ENCODE measurements around the gene SAMD14.

Gene SAMD14

DNA sequence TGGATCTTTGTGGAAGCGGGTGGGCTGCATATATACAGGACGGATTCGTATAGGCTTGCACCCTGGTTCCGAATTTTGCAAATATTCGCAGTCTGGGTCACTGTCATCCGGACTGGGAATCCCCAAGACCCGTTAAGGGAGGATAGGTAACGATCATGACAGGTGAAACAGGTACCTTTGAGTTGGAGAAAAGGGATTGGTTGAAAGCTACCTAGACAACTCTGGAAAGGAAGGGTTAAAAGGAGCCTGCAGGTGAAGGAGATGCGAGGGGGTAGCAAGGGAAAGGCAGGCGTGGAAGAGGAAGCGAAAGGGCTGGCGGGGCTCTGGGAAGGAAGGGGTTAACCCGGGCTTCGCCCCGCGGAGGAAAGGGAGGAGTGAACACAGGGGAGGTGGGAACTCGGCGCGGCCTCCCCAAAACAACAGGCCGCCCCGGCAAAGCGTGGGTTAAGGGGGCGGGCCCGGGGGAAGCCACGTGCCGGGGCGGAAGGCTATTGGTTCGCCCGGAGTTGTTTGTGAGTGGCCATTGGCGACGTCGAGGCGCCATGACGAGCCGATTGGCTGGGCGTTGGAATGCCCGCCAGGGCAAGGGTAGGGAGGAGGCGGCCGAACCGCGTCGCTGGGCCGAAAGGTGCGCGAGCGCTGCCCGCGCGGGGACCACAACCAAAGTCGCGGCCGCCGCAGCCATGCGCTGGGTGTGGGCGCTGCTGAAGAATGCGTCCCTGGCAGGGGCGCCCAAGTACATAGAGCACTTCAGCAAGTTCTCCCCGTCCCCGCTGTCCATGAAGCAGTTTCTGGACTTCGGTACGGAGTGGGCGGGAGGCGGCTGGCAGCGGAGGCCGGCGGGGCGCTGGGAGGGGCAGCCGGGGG is 35.0 kb downstream of the SAMD14 start, which contains the start of gene PDK2:
PDK2 (plus strand) TSS at position 599 of the 867 bp plus-strand sequence; CDS start at position 684, 85 bp downstream.
- peak; percentile 95 for DNase-seq

DNA sequence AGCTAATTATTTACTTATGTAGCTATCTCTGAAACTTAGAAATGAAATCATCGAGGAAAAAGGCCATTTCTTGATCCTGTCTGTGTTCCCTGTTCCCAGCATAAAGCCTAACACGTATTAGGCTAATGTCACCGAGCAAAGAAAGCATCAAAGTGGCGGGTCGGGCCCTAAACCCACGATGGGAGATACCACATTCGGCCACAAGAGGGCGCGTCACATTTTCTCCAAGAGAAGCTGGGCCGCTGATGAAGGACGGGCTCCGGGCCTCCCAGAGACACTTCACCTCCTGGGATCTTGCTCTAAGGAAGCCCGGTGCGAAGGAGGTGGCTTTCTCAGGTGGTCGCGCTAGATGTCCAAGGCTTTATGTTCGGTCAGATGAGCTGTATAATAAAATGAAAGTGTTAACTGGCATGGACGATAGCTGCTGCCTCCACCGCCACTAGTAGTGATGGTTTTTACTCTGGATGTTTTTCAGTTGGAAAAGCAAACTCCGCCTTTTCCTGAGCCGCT is 35.7 kb downstream of the SAMD14 start:
- peak; percentile 84 to 93 for DNase-seq

DNA sequence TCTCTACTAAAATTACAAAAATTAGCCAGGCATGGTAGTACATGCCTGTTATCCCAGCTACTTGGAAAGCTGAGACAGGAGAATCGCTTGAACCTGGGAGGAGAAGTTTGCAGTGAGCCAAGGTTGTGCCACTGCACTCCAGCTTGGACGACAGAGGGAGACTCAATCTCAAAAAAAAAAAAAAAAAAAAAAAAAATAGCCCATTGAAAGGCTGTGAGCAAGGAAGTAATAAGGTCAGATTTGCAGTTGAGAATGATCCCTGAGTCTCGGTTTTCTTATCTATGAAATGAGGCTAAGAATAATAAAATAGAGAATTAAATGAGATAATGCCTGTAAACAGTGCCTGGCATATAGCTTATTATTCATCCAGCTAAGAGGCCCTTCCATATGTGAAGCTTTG is 36.2 kb downstream of the SAMD14 start:
- no peak for DNase-seq

DNA sequence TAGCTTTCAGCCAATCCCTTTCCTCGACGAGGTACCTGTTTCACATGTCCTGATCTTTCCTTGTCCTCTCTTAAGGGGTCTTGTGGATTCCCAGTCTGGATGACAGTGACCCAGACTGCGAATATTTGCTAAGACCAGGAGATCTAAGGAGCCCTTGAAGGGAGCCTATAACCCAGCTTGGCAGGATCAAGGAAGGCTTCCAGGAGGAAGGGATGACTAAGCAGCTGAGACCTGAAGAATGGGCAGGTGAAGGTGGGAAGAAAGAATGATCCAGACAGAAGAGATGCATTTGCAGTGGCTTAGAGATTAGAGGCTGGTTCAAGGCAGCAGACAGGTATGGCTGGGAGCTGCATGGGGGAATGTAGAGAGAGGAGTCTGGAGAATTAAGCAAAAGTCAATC is 36.7 kb downstream of the SAMD14 start:
- DNase-seq: no peak

DNA sequence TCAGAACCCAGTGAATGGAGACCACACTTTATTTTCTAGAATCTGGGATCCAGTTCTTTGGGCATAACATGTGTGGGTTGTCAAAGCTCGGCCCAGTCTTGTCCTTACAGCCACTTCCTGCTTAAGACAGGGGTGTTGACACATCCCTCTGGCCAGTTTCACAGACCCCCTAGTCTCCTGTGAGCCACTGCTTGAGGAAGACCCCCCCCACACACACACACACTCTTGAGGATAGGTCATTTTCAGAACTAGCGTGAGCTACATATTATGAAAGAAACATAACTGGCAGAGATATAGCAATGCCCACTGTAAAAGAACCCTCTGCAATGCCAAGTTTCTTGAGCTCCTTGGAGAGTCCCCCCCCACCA is 38.1 kb downstream of the SAMD14 start:
- no peak for DNase-seq

DNA sequence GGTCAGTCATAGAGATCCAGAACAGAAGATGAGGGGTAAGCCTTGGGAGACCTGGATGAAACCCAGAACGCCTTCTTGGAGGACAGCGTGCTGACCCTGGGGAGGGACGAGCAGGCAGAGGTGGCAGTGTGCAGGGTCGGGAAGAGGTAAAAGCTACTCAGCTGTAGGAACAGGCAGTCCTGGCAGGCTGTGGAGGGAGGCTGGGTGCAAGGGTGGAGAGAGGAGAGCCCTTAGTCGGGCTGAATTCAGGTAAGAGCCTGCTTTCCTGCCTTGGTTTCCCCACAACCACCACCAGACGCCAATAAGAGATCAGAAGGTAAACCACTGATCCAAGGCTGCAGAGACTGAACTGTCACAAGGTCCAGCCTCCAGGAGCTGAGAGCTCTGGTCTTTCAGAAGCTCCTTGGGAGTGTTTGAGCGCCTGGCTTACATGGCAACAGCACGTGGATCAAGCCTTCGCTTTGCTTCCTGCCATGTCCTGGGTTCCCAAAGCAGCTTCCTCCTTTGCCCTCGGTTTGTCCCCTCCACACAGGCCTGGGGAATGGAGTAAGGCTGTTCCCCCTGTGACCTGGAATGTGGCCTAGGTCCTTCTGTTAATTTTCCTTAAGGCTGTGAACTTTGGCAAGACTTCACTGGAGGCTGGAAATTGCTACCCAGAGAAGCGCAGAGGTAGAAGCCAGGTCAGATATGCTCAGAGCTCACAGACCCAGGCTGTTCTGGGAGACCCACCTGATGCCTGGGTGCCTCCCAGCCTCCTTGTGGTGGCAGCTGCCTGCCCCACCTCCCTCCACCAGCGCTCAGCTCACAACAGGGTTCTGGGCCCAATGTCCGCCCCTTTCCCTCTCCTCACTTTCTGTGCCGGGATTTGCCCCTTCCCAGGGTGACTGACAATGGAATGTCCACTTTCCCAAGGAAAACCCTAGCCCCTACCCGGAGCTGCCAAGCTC is 38.7 kb downstream of the SAMD14 start:
- DNase-seq: no peak

DNA sequence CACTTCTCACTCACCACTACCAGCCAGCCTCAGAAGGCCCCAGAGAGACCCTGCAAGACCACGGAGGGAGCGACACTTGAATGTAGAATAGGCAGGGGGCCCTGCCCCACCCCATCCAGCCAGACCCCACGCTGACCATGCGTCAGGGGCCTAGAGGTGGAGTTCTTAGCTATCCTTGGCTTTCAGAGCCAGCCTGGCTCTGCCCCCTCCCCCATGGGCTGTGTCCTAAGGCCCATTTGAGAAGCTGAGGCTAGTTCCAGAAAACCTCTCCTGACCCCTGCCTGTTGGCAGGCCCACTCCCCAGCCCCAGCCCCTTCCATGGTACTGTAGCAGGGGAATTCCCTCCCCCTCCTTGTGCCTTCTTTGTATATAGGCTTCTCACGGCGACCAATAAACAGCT is 39.9 kb downstream of the SAMD14 start:
- DNase-seq: no peak

DNA sequence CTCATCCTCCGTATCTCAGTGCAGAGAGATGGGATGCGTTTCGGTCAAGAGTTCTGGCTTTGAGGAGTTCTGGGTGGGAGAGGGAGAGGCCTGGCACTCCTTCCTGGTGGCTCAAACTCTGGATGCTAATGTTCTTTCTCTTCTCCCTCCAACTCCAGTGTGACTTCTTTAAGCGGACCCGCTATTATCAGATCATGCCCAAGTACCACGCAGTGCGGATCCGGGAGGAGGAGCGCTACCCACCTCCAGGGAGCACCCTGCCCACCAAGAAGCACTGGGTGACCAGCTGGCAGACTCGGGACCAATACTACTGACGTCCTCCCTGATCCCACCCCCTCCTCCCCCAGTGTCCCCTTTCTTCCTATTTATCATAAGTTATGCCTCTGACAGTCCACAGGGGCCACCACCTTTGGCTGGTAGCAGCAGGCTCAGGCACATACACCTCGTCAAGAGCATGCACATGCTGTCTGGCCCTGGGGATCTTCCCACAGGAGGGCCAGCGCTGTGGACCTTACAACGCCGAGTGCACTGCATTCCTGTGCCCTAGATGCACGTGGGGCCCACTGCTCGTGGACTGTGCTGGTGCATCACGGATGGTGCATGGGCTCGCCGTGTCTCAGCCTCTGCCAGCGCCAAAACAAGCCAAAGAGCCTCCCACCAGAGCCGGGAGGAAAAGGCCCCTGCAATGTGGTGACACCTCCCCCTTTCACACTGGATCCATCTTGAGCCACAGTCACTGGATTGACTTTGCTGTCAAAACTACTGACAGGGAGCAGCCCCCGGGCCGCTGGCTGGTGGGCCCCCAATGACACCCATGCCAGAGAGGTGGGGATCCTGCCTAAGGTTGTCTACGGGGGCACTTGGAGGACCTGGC is 40.8 kb downstream of the SAMD14 start:
- DNase-seq: no peak

DNA sequence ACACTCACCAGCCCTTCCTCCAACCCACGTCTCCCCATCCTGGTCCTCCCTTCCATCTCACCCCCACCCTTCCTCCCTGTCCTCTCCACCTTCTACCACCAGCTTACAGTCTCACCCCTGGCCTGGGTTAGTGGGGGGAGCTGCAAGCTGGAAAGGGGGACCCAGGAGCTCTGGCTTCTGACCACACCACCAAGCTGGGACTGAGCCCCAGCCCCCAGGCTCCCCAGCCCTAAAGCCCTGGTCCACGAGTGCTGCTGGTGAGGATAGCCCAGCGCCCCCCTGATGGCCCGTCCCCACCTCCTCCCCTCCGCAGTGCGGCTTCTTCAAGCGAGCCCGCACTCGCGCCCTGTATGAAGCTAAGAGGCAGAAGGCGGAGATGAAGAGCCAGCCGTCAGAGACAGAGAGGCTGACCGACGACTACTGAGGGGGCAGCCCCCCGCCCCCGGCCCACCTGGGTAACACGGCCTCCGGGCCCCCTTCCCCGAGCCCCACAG is 42.0 kb downstream of the SAMD14 start:
- no peak for DNase-seq

DNA sequence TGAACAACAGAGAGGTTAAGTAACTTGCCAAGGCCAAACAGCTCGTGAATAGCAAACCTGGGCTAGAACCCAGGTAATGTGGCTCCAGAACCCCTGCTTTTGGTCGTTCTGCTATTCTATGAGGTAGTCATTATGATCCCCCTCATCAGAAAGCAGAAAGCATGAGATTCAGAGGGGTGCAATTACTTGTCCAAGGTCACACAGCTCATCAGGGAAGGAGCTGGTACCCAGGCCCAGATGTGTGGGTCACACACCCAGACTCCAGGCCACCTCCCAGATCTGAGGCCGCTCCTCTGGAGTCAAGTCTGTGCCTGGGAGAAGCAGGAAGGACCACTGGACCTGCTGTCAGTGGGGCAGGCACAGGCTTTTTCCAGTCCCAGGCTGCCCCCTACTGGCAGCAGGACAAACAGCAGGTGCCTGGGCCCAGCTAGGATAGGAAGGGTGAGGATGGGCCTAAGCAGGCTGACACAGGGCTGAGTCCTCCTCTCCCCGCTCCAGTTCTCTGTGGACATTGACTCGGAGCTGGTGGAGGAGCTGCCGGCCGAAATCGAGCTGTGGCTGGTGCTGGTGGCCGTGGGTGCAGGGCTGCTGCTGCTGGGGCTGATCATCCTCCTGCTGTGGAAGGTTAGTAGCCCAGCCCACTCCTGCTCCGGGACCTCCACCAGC is 42.6 kb downstream of the SAMD14 start:
- peak; percentile 65 to 80 for DNase-seq

DNA sequence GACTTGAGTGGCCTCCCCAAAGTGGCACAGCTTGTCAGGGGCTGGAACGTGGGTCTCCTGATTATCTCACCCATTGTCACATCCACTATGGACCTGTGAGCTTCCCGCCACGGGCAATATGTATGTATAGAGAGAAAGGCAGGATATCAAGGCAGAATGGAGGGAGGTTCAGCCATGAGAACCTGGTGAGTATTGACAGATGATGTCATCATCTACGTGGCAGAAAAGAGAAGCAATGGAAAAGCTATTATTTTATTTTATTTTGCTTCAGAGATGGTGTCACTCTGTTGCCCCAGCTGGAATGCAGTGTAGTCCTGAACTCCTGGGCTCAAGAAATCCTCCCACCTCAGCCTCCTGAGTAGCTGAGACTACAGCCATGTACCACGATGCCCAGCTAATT is 48.2 kb downstream of the SAMD14 start:
- DNase-seq: no peak

DNA sequence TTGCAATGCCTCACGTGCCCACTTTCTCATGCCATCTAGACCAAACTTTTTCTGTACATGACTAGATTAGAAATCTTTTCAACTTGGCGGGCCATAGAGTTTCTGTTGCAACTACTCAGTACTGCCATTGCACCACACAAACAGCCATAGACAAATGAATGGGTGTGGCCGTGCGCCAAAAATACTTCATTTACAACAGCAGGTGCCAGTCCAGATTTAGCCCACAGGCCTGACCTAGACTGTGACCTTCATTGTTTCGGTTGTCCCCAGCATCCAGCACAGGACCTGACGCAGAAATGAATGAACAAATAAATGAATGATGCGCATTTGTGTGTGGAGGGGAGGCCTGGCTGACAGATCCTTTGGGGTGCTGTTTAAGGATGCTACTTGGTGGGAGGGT is 49.1 kb downstream of the SAMD14 start:
- no peak for DNase-seq

DNA sequence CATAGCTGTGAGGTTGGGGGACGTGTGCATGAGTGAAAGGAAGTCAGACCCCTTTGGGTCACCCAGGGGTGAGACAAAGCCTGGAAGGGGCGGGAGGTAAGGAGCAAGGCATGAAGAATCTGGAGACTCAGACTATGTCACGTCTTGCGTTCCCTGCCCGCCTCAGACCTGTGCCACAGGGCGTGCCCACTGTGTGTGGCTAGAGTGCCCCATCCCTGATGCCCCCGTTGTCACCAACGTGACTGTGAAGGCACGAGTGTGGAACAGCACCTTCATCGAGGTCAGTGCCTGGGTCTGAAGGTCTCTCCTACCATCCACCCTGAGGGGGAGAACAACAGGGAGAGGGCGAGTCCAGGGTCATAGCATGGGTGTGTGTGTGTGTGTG is 49.9 kb downstream of the SAMD14 start:
- no peak for DNase-seq

DNA sequence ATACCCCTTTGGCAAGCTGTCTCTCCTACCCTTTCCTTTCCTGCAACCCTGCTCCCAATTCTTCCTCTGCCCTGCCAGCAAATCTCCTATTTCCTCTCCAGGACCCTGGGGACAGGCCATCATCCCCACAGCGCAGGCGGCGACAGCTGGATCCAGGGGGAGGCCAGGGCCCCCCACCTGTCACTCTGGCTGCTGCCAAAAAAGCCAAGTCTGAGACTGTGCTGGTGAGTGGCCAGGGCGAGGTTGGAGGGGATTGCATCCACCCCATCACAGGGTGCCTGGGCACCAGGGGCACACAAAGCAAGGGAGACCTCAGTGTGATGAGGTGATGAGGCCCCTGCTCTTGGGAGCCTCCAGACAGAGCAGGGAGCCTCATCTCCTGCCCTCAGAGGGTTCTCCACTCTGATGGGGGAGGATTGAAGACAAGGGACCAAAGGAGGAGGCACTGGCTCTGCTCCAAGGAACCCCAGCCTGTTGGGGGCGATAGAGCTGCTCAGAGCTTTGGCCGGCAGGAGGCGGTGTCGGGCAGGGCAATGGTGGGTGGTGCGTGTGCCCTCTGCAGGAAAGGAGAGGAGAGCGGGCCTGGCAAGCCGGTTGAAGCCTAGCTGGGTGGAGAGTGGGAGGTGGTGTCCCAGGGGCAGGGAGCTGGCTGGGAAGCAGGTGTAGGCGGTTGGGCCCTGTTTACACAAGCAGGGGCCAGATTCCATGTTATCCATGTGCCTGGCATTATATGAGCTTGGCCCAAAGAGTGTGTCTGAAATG is 50.4 kb downstream of the SAMD14 start:
- no peak for DNase-seq

DNA sequence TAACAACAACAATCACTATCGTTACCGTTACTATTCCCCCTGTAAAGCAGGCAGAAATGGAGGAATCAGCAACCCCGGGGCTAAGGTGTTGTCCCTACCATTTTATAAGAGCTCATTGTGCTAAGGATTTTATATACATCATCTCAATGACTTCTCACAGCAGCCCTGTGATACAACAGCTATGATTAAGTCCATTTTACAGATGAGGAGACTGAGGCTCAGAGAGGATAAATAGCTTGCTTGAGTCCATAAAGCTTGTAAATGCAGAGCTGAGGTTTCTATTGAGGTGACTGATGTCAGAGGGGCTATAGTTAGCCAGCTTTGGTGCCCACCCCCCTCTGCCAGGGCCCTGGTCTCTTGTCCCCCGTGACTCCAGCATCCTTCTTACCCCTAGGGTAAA is 51.5 kb downstream of the SAMD14 start:
- no peak for DNase-seq

DNA sequence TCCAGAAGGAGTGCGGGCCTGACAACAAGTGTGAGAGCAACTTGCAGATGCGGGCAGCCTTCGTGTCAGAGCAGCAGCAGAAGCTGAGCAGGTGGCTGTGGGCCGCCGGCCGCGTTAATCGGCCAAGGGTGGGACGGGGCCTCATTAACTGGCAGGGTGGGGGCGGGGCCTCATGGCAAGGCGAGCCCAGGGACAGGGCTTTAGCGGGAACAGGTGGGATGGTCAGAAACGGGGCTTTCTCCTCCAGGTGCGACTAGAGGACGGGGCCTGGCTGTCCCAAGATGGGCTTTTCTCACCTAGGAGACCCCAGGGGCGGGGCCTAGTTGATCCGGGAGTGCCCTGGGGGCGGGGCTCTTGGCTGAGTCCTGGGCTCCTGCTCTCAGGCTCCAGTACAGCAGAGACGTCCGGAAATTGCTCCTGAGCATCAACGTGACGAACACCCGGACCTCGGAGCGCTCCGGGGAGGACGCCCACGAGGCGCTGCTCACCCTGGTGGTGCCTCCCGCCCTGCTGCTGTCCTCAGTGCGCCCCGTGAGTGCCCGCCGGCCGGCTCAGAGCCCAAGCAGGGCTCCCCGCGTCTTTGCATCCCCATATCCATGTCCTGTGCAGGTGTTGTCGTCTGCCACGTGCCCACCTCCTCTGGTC is 53.2 kb downstream of the SAMD14 start:
- DNase-seq: no peak

DNA sequence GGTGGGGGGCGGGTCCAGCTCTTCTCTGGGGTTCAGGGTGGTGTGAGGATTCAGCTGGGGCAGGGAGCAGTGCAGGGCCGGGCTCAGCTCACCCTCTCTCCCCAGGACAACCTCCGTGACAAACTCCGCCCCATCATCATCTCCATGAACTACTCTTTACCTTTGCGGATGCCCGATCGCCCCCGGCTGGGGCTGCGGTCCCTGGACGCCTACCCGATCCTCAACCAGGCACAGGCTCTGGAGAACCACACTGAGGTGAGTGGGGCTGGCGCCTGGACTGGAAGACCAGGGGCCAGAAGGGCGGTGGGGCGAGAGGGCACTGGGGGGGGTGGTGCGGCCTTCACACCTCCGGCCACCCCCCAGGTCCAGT is 53.8 kb downstream of the SAMD14 start:
- no peak for DNase-seq

DNA sequence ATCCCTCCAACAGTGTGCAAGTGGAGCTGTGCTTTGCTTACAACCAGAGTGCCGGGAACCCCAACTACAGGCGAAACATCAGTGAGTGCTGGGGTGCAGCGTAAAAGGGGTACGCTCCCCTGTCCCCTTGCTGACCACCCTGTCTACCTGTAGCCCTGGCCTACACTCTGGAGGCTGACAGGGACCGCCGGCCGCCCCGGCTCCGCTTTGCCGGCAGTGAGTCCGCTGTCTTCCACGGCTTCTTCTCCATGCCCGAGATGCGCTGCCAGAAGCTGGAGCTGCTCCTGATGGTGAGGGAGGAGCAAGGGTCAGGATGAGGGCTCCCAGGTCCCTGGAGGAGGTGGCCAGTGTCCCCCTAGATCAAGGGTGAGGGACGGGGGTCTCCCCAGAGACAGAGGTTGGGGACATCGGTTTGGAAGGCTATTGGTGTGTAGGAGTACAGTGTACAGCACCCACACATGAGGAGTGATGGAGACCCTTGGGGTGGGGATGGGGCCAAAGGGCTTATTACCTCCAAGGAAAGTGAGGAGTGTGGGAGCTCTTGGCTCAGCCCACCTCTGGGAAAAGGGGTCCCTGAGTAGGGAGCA is 54.4 kb downstream of the SAMD14 start:
- no peak for DNase-seq

DNA sequence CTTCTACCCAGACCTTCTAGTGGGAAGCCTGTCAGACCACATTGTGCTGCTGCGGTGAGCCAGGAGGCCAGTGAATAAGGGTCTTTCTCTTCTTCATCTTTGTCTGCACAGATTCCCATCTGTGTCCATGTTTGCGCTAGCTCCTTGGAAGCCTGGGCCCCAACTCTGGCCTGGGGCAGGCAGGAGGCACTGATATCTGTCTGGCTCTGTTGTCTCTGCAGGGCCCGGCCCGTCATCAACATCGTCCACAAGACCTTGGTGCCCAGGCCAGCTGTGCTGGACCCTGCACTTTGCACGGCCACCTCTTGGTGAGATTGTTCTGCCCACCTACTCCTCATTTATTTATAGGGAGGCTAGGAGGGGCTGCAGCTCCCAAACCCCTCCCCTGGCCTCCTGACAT is 55.7 kb downstream of the SAMD14 start:
- no peak for DNase-seq

DNA sequence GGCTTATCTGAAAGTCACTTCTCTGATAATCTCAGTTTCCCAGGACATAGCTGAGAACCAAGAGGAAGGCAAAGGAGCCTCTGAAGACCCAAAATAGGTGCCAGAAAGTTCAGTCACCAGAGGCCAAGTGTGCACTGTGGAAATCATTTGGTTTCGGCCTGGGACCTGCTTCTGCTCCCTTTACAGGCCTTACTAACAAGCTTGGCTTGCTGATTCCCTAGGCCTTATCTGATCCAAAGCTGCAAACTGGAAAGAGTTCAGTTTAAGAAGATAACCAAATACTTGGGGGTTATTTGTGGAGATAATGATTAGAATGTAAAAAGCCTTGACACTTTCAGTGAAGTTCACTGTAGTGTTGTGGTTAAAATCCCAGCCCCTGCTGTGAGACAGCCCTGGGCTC is 57.0 kb downstream of the SAMD14 start:
- no peak for DNase-seq

Data from activated CD4-positive, alpha-beta T cell treated with anti-CD3 and anti-CD28 coated beads for 4 hours (primary cell).